ENCODE measurements around the gene KRTAP2-4.
"Not testable (repeated sequence)": the region's sequence is repeated elsewhere in the genome, so short reads cannot be mapped to it uniquely, and the experiment has no call there.

The KRTAP2-4 gene

DNA sequence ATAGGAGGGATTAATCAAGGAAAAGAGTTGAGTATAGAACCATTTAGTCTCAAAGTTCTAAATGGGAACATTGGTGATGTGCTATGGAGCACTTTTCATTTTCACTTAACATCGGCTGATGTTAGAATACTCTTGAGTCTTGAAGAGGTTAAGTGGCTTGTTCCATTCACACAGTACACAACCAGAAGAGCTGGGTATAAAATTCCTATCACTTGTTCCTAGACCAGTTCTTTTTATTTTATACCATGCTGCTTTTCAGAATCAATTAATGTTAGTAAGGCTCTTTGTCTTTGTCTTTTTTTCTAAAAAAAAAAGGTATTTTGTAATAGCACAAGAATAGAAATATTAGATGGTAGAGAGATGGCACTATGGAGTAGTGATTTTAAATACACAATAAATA, 22.7 kb downstream of the KRTAP2-4 start:
- Histone ChIP-seq H3K9me3 (no peaks in the 10 kb centered on the region), H3K4me1 (no peaks in the 10 kb centered on the region), H3K36me3 (no peaks in the 10 kb centered on the region), H3K4me3 (ENCODE audit: low read depth, low read length) (no peak overlapping the region), H3K27me3 (peaks cover 15% of the 10 kb centered on the region)
- TF ChIP-seq, protein P1, sequence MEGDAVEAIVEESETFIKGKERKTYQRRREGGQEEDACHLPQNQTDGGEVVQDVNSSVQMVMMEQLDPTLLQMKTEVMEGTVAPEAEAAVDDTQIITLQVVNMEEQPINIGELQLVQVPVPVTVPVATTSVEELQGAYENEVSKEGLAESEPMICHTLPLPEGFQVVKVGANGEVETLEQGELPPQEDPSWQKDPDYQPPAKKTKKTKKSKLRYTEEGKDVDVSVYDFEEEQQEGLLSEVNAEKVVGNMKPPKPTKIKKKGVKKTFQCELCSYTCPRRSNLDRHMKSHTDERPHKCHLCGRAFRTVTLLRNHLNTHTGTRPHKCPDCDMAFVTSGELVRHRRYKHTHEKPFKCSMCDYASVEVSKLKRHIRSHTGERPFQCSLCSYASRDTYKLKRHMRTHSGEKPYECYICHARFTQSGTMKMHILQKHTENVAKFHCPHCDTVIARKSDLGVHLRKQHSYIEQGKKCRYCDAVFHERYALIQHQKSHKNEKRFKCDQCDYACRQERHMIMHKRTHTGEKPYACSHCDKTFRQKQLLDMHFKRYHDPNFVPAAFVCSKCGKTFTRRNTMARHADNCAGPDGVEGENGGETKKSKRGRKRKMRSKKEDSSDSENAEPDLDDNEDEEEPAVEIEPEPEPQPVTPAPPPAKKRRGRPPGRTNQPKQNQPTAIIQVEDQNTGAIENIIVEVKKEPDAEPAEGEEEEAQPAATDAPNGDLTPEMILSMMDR (IDR thresholded peaks at IDR 0.05; ENCODE audit: low read depth, low read length) = no peak
- DNase-seq = no peak

DNA sequence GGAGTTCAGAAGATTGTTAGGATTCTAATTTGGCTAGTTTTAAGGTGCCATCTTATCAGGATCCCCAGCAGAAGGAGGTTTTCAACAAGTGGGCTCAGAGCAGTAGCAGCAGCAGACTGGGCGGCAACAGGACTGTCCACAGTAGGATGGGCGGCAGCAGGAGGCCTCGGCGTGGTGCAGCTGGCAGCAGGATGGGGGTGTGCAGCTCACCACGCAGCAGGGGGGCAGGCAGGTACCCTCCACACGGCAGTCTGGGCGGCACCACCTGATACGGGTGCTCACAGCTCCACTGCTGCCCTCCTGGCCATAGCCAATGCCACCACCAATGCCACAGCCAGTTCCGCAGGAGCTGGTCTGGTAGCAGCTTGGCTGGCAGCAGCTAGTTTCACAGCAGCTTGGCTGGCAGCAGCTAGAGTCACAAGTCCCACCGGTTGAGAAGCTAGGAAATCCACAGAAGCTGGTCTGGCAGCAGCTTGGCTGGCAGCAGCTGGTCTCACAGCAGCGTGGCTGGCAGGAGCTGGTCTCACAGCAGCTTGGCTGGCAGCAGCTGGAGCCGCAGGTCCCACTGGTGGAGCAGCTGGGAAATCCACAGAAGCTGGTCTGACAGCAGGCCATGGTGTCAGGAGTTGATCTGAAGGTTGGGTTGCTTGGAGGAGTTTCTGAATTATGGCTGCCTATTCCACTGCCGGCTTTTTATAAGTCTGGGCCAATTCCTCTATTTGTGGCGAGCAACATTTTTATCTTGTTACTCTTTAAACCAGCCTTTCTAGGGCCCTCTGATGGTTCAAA, 24.7 kb downstream of the KRTAP2-4 start, which contains the start of gene KRTAP1-1:
Gene KRTAP1-1, minus strand, starts transcription at position 668 of the 789 bp plus-strand sequence. Its CDS starts 53 bp downstream, at position 615.
- DNase-seq = not testable (repeated sequence)

DNA sequence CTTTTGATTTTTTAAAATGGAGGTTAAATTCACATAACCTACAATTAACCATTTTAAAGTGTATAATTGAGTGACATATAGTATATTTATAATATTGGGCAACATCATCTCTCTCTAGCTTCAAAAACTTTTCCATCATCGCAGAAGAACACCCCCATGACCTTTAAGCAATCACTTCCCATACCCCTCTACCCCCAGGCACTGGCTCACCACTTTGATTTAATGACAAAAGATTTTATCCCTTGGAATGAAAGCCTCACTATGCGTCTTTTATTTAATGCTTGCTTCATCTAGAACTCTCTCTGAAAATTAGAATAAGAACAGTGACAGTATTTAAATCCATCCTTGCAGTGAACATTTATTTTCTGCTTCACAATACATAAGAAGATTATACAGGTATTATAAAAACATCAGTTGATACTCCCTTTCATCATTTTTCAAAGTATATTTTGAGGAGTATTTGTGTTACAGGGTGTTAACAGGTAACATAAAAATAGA, 27.8 kb downstream of the KRTAP2-4 start:
- no peaks in the 10 kb centered on the region for H3K36me3 ChIP-seq
- TF ChIP-seq, protein P1 (IDR thresholded peaks at IDR 0.05; ENCODE audit: low read depth, low read length) = no peak
- no peaks in the 10 kb centered on the region for H3K9me3 ChIP-seq
- H3K27me3 ChIP-seq = peaks cover 51% of the 10 kb centered on the region
- H3K4me3 ChIP-seq (ENCODE audit: low read depth, low read length) = no peak overlapping the region
- H3K4me1 ChIP-seq = no peaks in the 10 kb centered on the region
- no peak for DNase-seq

More for the DNA sequence above, 24.7 kb downstream of the KRTAP2-4 start, which contains the start of gene KRTAP1-1:
- H3K36me3 ChIP-seq; H3K9me3 ChIP-seq; H3K4me1 ChIP-seq; H3K4me3 ChIP-seq (ENCODE audit: low read depth, low read length): not testable (repeated sequence)
- peaks cover 28% of the 10 kb centered on the region for H3K27me3 ChIP-seq

DNA sequence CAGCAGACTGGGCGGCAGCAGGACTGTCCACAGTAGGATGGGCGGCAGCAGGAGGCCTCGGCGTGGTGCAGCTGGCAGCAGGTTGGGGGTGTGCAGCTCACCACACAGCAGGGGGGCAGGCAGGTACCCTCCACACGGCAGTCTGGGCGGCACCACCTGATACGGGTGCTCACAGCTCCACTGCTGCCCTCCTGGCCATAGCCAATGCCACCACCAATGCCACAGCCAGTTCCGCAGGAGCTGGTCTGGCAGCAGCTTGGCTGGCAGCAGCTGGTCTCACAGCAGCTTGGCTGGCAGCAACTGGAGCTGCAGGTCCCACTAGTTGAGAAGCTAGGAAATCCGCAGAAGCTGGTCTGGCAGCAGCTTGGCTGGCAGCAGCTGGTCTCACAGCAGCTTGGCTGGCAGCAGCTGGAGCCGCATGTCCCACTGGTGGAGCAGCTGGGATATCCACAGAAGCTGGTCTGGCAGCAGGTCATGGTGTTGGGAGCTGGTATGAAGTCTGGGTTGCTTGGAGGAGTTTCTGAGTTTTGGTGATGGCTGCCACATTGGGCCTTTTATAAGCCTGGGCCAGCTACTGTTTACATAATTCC, 31.2 kb downstream of the KRTAP2-4 start, which contains the start of gene KRTAP1-3:
Gene KRTAP1-3, minus strand, starts transcription at position 529 of the 590 bp plus-strand sequence. Its CDS starts 53 bp downstream, at position 476.
- peaks cover 66% of the 10 kb centered on the region for H3K27me3 ChIP-seq
- H3K9me3 ChIP-seq; DNase-seq; H3K4me1 ChIP-seq; H3K36me3 ChIP-seq; H3K4me3 ChIP-seq (ENCODE audit: low read depth, low read length): not testable (repeated sequence)

DNA sequence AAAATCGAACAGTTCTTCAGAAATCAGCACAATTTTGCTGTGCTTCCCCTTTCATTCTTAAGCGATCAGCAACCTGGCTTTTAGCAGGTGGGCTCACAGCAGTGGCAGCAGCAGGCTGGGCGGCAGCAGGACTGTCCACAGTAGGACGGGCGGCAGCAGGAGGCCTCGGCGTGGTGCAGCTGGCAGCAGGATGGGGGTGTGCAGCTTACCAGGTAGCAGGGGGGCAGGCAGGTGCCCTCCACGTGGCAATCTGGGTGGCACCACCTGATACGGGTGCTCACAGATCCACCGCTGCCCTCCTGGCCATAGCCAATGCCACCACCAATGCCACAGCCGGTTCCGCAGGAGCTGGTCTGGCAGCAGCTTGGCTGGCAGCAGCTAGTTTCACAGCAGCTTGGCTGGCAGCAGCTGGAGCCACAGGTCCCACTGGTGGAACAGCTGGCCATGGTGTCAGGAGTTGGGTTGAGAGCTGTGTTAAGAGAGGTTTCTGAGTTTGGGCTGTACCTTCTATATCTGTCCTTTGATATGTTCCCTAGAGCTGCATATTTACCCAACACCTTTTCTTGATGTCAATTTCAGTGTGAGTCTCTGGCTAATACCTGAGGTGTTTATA, 35.9 kb downstream of the KRTAP2-4 start, which contains the start of gene KRTAP1-4:
Gene KRTAP1-4, minus strand, starts transcription at position 563 of the 613 bp plus-strand sequence. Its CDS starts 117 bp downstream, at position 446.
- Histone ChIP-seq H3K36me3 (no peaks in the 10 kb centered on the region), H3K4me3 (ENCODE audit: low read depth, low read length) (no peak within 1 kb of the TSS), H3K9me3 (no peaks in the 10 kb centered on the region), H3K27me3 (peaks cover 71% of the 10 kb centered on the region), H3K4me1 (no peaks in the 10 kb centered on the region)
- TF ChIP-seq, protein P1 (IDR thresholded peaks at IDR 0.05; ENCODE audit: low read depth, low read length) = no peak
- no peak for DNase-seq

DNA sequence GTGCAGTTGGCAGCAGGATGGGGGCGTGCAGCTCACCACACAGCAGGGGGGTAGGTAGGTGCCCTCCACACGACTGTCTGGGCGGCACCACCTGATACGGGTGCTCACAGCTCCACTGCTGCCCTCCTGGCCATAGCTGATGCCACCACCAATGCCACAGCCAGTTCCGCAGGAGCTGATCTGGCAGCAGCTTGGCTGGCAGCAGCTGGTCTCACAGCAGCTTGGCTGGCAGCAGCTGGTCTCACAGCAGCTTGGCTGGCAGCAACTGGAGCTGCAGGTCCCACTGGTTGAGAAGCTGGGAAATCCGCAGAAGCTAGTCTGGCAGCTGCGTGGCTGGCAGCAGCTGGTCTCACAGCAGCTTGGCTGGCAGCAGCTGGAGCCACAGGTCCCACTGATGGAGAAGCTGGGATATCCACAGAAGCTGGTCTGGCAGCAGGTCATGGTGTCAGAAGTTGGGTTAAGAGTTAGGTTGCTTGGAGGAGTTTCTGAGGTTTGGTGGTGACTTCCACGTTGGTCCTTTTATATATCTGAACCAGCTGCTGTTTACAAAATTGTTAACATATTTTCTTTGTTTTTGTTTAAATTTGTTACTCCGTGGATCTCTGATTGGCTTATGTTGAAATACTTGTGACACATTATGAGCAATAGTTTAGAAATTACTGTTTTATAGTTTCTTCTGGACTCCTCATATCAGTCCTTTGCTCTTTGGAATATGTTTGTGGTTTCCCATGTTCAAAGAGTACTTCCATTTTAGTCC, 38.8 kb downstream of the KRTAP2-4 start, which contains the start of gene KRTAP1-5:
Gene KRTAP1-5, minus strand, starts transcription at position 494 of the 757 bp plus-strand sequence. Its CDS starts 53 bp downstream, at position 441.
- Histone ChIP-seq H3K27me3 (peaks cover 51% of the 10 kb centered on the region), H3K9me3 (no peaks in the 10 kb centered on the region), H3K36me3 (no peaks in the 10 kb centered on the region), H3K4me3 (ENCODE audit: low read depth, low read length) (no peak within 1 kb of the TSS), H3K4me1 (no peaks in the 10 kb centered on the region)
- TF ChIP-seq, protein P1 (IDR thresholded peaks at IDR 0.05; ENCODE audit: low read depth, low read length) = no peak
- no peak for DNase-seq
